MM.1S (cell line): ENCODE results near the gene FAM50A.
A peak's percentile ranks its signal among the peaks of the same experiment; 100 is the strongest.

Experiments
- DNase-seq: peaks from one replicate; pipeline ENCODE4 v3.0.0-alpha.2; 2015
- H2AFZ ChIP-seq: fragments of 300-600 bp; sonication (generic); 2 replicates; pipeline ENCODE4 v1.6.0; 2016; ENCODE audit warnings: antibody characterized with exemption, low read length
- H3F3A ChIP-seq: fragments of 300-600 bp; sonication (generic); 2 replicates; pipeline ENCODE4 v1.6.1; 2016; ENCODE audit warnings: mild to moderate bottlenecking, antibody characterized with exemption, low read length, moderate library complexity, mixed read lengths; ENCODE audit not compliant: insufficient read depth
- H3K27ac ChIP-seq: fragments of 300-600 bp; sonication (generic); 2 replicates; pipeline ENCODE4 v1.5.1; 2016; ENCODE audit warnings: mild to moderate bottlenecking, low read length
- H3K27me3 ChIP-seq: fragments of 300-600 bp; sonication (generic); replicated peaks from 2 replicates; pipeline ENCODE4 v1.6.0; 2016; ENCODE audit warnings: low read length; ENCODE audit not compliant: insufficient read depth
- H3K36me3 ChIP-seq: fragments of 300-600 bp; sonication (generic); replicated peaks from 2 replicates; pipeline ENCODE4 v1.6.1; 2016; ENCODE audit warnings: mild to moderate bottlenecking, low read length, mixed read lengths; ENCODE audit not compliant: insufficient read depth
- H3K4me1 ChIP-seq: fragments of 300-600 bp; sonication (generic); 2 replicates; pipeline ENCODE4 v1.6.1; 2016; ENCODE audit warnings: low read length, mixed read lengths
- H3K4me2 ChIP-seq: fragments of 300-600 bp; sonication (generic); 2 replicates; pipeline ENCODE4 v1.6.0; 2016; ENCODE audit warnings: low read depth, low read length
- H3K4me3 ChIP-seq: fragments of 300-600 bp; sonication (generic); 2 replicates; pipeline ENCODE4 v1.5.1; 2016; ENCODE audit warnings: low read length, mixed read lengths
- H3K79me2 ChIP-seq: fragments of 300-600 bp; sonication (generic); 2 replicates; pipeline ENCODE4 v1.6.1; 2016; ENCODE audit warnings: mixed run types, low read length, mixed read lengths
- H3K9ac ChIP-seq: fragments of 300-600 bp; sonication (generic); 2 replicates; pipeline ENCODE4 v1.6.1; 2016; ENCODE audit warnings: low read length, mixed read lengths
- H3K9me2 ChIP-seq: fragments of 300-600 bp; sonication (generic); replicated peaks from 2 replicates; pipeline ENCODE4 v1.6.1; 2016; ENCODE audit warnings: mild to moderate bottlenecking, low read length, mixed read lengths; ENCODE audit not compliant: insufficient read depth
- H3K9me3 ChIP-seq: fragments of 300-600 bp; sonication (generic); replicated peaks from 2 replicates; pipeline ENCODE4 v1.6.1; 2016; ENCODE audit warnings: mild to moderate bottlenecking, low read length, mixed read lengths; ENCODE audit not compliant: insufficient read depth
- H4K20me1 ChIP-seq: fragments of 300-600 bp; sonication (generic); 2 replicates; pipeline ENCODE4 v1.6.1; 2016; ENCODE audit warnings: mild to moderate bottlenecking, low read length, moderate library complexity, mixed read lengths; ENCODE audit not compliant: insufficient read depth
- EZH2 ChIP-seq: fragments of 300-600 bp; sonication (generic); optimal IDR thresholded peaks from 2 replicates; pipeline ENCODE3; 2017; ENCODE audit warnings: low read depth, mild to moderate bottlenecking, antibody characterized with exemption, low read length, mixed read lengths
- EZH2phosphoT487 ChIP-seq: fragments of 300-600 bp; sonication (generic); IDR thresholded peaks from 2 replicates; pipeline ENCODE4 v1.6.1; 2018; ENCODE audit warnings: antibody characterized with exemption, low read length
- TF ChIP-seq, protein P1 (sequence below): fragments of 300-600 bp; sonication (generic); IDR thresholded peaks from 2 replicates; pipeline ENCODE4 v1.5.1; 2016; ENCODE audit warnings: antibody characterized with exemption, low read length, mixed read lengths

Gene FAM50A

DNA sequence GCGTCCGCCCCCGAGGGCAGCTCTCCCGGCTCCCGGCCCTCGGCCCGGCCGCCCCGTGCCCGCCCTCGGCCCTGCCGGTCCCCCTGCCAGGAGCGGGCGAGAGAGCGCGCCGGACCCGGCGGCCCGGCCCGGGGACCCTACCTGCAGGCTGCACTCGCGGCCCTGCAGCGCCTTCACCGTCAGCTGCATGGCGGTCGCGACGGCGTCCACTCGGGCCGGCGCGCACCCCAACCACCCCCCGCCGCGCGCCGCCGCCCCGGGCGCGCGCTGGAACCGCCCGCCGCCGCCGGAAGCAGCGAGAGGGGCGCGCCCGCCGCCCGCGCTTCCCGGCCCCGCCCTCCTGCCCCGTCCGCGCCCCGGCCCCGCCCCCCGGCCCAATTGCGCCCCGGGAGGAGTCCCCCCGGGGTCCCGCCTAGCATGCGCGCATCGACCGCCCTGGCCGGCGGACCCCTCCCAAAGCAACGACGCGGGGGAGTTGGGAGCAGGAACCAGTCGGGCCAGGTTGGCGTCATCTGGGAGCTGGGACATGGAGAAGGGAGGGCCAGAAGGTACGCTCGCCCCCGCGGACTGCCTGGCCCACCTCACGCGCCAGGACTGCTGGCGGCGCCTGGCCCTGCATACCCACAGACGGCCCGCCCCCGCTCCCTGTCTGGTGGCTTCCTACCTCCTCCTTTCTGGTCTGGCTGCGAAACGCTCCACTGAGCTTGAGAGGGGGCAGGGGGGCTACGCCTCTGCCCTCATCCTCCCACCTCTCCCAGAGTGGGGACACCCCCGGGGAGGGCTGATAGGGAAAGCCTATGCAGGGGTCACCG lies 42.7 kb downstream of the FAM50A start, which contains the start of gene UBL4A:
Gene UBL4A (minus strand): TSS at position 220 of the 812 bp plus-strand sequence. CDS start 31 bp downstream, at position 189.
- H3K4me3 ChIP-seq, result peak within 1 kb of the TSS; percentile 65
- H2AFZ ChIP-seq, result no peak within 1 kb of the TSS
- 0 out of 2 replicates have a peak within 1 kb of the TSS, but pooled peaks have one; percentile 13 for H3K27ac ChIP-seq
- no peaks in the 10 kb centered on the region for H3K9me3 ChIP-seq
- H3K9me2 ChIP-seq, result no peaks in the 10 kb centered on the region
- peaks cover 32% of the 10 kb centered on the region for H3K79me2 ChIP-seq
- H3K27me3 ChIP-seq, result no peaks in the 10 kb centered on the region
- H3K9ac ChIP-seq, result peak within 1 kb of the TSS; percentile 78
- peaks cover 3% of the 10 kb centered on the region for H3F3A ChIP-seq
- H4K20me1 ChIP-seq, result no peaks in the 10 kb centered on the region
- peak within 1 kb of the TSS; percentile 70 for H3K4me2 ChIP-seq
- 0 out of 2 replicates have a peak, but pooled peaks cover 4% of the 10 kb centered on the region for H3K4me1 ChIP-seq
- TF ChIP-seq EZH2phosphoT487, result no peak
- TF ChIP-seq, protein P1, sequence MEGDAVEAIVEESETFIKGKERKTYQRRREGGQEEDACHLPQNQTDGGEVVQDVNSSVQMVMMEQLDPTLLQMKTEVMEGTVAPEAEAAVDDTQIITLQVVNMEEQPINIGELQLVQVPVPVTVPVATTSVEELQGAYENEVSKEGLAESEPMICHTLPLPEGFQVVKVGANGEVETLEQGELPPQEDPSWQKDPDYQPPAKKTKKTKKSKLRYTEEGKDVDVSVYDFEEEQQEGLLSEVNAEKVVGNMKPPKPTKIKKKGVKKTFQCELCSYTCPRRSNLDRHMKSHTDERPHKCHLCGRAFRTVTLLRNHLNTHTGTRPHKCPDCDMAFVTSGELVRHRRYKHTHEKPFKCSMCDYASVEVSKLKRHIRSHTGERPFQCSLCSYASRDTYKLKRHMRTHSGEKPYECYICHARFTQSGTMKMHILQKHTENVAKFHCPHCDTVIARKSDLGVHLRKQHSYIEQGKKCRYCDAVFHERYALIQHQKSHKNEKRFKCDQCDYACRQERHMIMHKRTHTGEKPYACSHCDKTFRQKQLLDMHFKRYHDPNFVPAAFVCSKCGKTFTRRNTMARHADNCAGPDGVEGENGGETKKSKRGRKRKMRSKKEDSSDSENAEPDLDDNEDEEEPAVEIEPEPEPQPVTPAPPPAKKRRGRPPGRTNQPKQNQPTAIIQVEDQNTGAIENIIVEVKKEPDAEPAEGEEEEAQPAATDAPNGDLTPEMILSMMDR, result no peak
- no peak for TF ChIP-seq EZH2
- DNase-seq, result peak; percentile 41
- H3K36me3 ChIP-seq, result no peaks in the 10 kb centered on the region; the same call in 1 of the 2 replicates

DNA sequence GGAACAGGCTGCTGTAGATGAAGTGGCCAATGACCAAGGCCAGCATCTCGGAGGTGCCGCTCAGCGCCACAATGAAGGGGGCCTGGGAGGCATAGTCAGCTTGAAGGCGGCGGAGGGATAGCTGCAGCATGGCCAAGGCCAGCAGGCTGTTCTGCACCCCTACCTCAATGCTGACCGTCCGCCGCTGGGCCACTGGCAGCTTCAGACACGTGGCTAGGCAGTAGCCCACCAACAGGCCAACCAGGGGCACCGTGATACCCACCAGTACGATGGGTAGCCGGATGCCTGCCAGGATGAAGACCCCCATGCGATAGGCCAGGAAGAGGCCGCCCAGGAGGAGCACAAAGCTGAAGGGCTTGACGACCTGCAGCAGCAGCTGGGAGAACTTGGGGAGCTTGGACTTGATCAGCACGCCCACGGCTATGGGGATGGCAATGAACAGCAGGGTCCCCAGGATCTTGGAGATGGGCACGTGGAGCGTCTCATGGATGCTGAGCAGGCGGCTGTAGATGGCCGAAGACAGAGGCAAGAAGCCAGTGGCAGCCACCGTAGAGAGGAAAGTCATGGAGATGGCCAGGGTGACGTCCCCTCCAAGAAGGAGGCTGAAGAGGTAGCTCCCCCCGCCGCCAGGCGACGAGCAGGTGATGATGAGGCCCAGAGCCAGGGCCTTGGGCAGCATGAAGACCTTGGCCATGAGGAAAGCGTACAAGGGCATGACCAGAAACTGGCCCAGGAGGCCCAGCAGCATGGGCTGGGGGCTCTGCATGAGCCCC lies 43.8 kb downstream of the FAM50A start:
- H3K27ac ChIP-seq, result no peak overlapping the region

DNA sequence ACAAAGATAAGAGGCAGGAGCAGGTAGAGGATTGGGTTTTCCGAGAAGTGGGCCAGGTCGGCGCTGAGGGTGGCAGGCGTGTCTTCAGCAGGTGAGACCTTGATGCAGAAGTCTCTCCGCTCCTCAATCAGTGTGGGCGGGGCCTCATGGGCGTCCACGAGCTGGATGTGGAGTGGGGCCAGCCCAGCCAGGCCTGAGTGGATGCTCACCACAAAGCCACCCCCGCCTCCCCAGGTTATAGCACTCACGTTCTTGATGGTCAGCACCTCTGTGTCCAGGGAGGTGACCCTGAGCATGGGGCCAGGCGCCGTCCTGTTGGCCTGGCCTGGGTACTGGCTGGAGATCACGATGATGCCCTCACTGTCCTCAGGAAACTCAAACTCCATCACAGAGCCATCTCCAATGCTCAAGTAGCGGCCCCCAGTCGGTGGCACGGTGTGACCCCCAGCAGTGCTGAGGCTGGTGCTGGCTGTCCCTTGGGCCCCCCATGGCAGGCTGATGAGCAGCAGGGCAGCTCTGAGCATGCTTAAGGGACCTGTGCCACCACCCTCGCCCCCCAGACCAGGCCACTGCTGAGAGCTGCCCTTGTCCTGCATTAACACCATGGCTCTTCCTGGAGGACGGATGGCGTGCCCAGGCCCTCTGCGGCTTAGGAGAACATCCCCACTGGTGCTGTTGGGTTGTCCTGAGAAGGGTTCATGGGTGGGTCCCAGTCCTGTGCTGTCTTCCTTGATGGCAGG lies 44.6 kb downstream of the FAM50A start:
- Histone ChIP-seq H4K20me1 (no peaks in the 10 kb centered on the region), H3K9me2 (no peaks in the 10 kb centered on the region), H3K27ac (no peak overlapping the region), H3F3A (peaks cover 3% of the 10 kb centered on the region), H3K9ac (no peak overlapping the region), H3K4me1 (0 out of 2 replicates have a peak, but pooled peaks cover 4% of the 10 kb centered on the region), H3K9me3 (no peaks in the 10 kb centered on the region), H3K4me2 (no peak overlapping the region), H3K79me2 (peaks cover 32% of the 10 kb centered on the region), H3K4me3 (no peak overlapping the region), H3K36me3 (no peaks in the 10 kb centered on the region; the same call in 1 of the 2 replicates), H2AFZ (no peak overlapping the region), H3K27me3 (no peaks in the 10 kb centered on the region)
- TF ChIP-seq, protein P1, result no peak
- TF ChIP-seq EZH2phosphoT487 (no peak), EZH2 (no peak)
- DNase-seq, result no peak

More for the DNA sequence above, 43.8 kb downstream of the FAM50A start:
- no peaks in the 10 kb centered on the region for H3K9me3 ChIP-seq
- no peaks in the 10 kb centered on the region for H3K27me3 ChIP-seq
- DNase-seq, result no peak
- no peak overlapping the region for H2AFZ ChIP-seq
- no peaks in the 10 kb centered on the region for H4K20me1 ChIP-seq
- TF ChIP-seq EZH2phosphoT487 (no peak), EZH2 (no peak)
- TF ChIP-seq, protein P1, result no peak
- peaks cover 32% of the 10 kb centered on the region for H3K79me2 ChIP-seq
- peaks cover 3% of the 10 kb centered on the region for H3F3A ChIP-seq
- no peaks in the 10 kb centered on the region for H3K9me2 ChIP-seq
- no peak overlapping the region for H3K4me2 ChIP-seq
- 0 out of 2 replicates have a peak, but pooled peaks cover 4% of the 10 kb centered on the region for H3K4me1 ChIP-seq
- no peaks in the 10 kb centered on the region; the same call in 1 of the 2 replicates for H3K36me3 ChIP-seq
- no peak overlapping the region for H3K4me3 ChIP-seq
- H3K9ac ChIP-seq, result no peak overlapping the region
